Astrocyte of the spinal cord (primary cell): ENCODE measurements around the gene ZNF799.
"Not testable (repeated sequence)": the region's sequence is repeated elsewhere in the genome, so short reads cannot be mapped to it uniquely, and the experiment has no call there.

Experiments used
- DNase-seq: peaks from one replicate; pipeline ENCODE4 v3.0.0; 2011; ENCODE audit warnings: low read depth, low spot score
- H3K4me3 ChIP-seq: 2 replicates; pipeline ENCODE4 v1.5.1; 2011; ENCODE audit warnings: low read depth, mild to moderate bottlenecking, low read length, moderate library complexity
- CTCF ChIP-seq: IDR thresholded peaks from 2 replicates; pipeline ENCODE4 v1.5.1; 2012; ENCODE audit warnings: low read depth, mild to moderate bottlenecking, low read length, inconsistent platforms
- in situ Hi-C: cut with HindIII; loops from 2 replicates; pipeline ENCODE4 v1.10.0; 2017; ENCODE audit warnings: low sequenced_read_pairs

The ZNF799 gene

GRCh38 chr19:12425236-12425887 is 24.3 kb upstream of the ZNF799 start:
- no peak for DNase-seq
- in situ Hi-C loops = no loop called here
- H3K4me3 ChIP-seq = no peak overlapping the region
- TF ChIP-seq CTCF = no peak

- DNase-seq, H3K4me3 ChIP-seq, in situ Hi-C loops: not testable (repeated sequence)
Observed at GRCh38 chr19:12417273-12417672, 16.2 kb upstream of the ZNF799 start.

- in situ Hi-C loops = no loop called here
- DNase-seq = no peak
- no peak for TF ChIP-seq CTCF
- no peak overlapping the region for H3K4me3 ChIP-seq
Observed at GRCh38 chr19:12411893-12412292, 10.8 kb upstream of the ZNF799 start.

- peak overlapping the region; percentile 78 for H3K4me3 ChIP-seq
- DNase-seq = peak; percentile 5
- in situ Hi-C loops = not testable (repeated sequence)
Observed at GRCh38 chr19:12399901-12400632, 1.0 kb downstream of the ZNF799 start.

GRCh38 chr19:12391148-12391547 is 9.9 kb downstream of the ZNF799 start:
- in situ Hi-C loops, H3K4me3 ChIP-seq, DNase-seq: not testable (repeated sequence)

- H3K4me3 ChIP-seq, DNase-seq, in situ Hi-C loops: not testable (repeated sequence)
Observed at GRCh38 chr19:12386365-12386764, 14.7 kb downstream of the ZNF799 start.

GRCh38 chr19:12380444-12380737 is 20.7 kb downstream of the ZNF799 start:
- no peak for TF ChIP-seq CTCF
- DNase-seq = no peak
- in situ Hi-C loops = no loop called here
- no peak overlapping the region for H3K4me3 ChIP-seq

- no peak for DNase-seq
- no peak overlapping the region for H3K4me3 ChIP-seq
- in situ Hi-C loops = no loop called here
- no peak for TF ChIP-seq CTCF
Observed at GRCh38 chr19:12379732-12380443, 21.2 kb downstream of the ZNF799 start.
